K562 (cell line): ENCODE data around the gene ZP1. TPM values are rescaled to one million over a fixed set of nuclear protein-coding genes. Genes with fewer than 3 reads are reported as not detected.

ENCODE experiments used
- ATAC-seq: fragments of 200-7000 bp; cut with Tn5 transposase; 3 replicates; pipeline ENCODE4 v1.9.1; 2020; ENCODE audit warnings: moderate library complexity
- BruUV-seq: library from RNA; stranded (reverse); fragments of 400-500 nt; replicated peaks from 2 replicates; lab custom pipeline; 2021; lab: Mats Ljungman, UMichigan
- CTCF ChIA-PET: fragments of 300-600 bp; formaldehyde crosslinking; extraction: SDS; loops from one replicate; lab custom pipeline; 2021; ENCODE audit warnings: low intra/inter-chr PET ratio; lab: Yijun Ruan, JAX
- POLR2A ChIA-PET: fragments of 300-600, 350-650 bp; sonication (Branson Sonifier 250); formaldehyde crosslinking; extraction: SDS; loops from one replicate; lab custom pipeline; 2021; ENCODE audit warnings: antibody characterized with exemption, inconsistent platforms; lab: Yijun Ruan, JAX
- DNase-seq, 4 experiments: peaks; one replicate each; pipeline versions ENCODE4 v3.0.0 to v3.0.0-alpha.2; 2011 to 2018; ENCODE audit warnings: low spot score in 3 of 4, mixed read lengths in 3 of 4; ENCODE audit errors: extremely low read depth in 1 of 4
- FAIRE-seq: peaks from 2 replicates; lab custom pipeline; 2011; peaks lifted over from hg19 to GRCh38; lab: Jason Lieb, UNC
- H2AFZ ChIP-seq: 2 replicates; pipeline ENCODE4 v1.6.0; 2011; ENCODE audit warnings: low read depth, low read length, control low read depth, inconsistent platforms
- H3K27ac ChIP-seq: fragments of 200-600 bp; 3 replicates; pipeline ENCODE4 v1.8.0; 2011; ENCODE audit warnings: low read depth, mild to moderate bottlenecking, control low read depth, inconsistent platforms, low read length, moderate library complexity, mixed read lengths; ENCODE audit errors: extremely low read depth
- H3K27me3 ChIP-seq, 2 experiments: fragments of 300-600 bp in 1 of 2; 2 replicates in 1 of 2; 3 replicates in 1 of 2; pipeline versions ENCODE4 v1.6.0 to v1.8.0; 2011; ENCODE audit warnings: inconsistent platforms in 2 of 2, low read length in 2 of 2, mild to moderate bottlenecking in 1 of 2, mixed read lengths in 1 of 2, moderate library complexity in 1 of 2; ENCODE audit not compliant: control insufficient read depth in 2 of 2, insufficient read depth in 2 of 2
- H3K36me3 ChIP-seq: fragments of 300-600 bp; 3 replicates; pipeline ENCODE4 v1.8.0; 2011; ENCODE audit warnings: mild to moderate bottlenecking, low read length, inconsistent platforms; ENCODE audit not compliant: control insufficient read depth, insufficient read depth
- H3K4me1 ChIP-seq, 2 experiments: fragments of 200-600 bp in 1 of 2; replicated peaks in 1 of 2; 2 replicates in 1 of 2; 3 replicates in 1 of 2; pipeline versions ENCODE4 v1.5.1 to v1.8.0; 2011; ENCODE audit warnings: inconsistent platforms in 2 of 2, low read length in 2 of 2, mild to moderate bottlenecking in 1 of 2, mixed read lengths in 1 of 2, moderate library complexity in 1 of 2; ENCODE audit not compliant: control insufficient read depth in 2 of 2, insufficient read depth in 2 of 2
- H3K4me2 ChIP-seq: 2 replicates; pipeline ENCODE4 v1.6.1; 2011; ENCODE audit warnings: low read length, control low read depth, inconsistent platforms, mixed read lengths; ENCODE audit not compliant: insufficient read depth
- H3K4me3 ChIP-seq: fragments of 200-600 bp; sonication (generic), shearing (Covaris generic); 2 replicates; pipeline ENCODE4 v1.5.1; 2016; ENCODE audit warnings: control low read depth, inconsistent platforms
- H3K79me2 ChIP-seq: fragments of 200-600 bp; 3 replicates; pipeline ENCODE4 v1.8.0; 2011; ENCODE audit warnings: low read length, inconsistent platforms; ENCODE audit not compliant: control insufficient read depth, insufficient read depth
- H3K9ac ChIP-seq, 2 experiments: 2 replicates each; pipeline versions ENCODE4 v1.6.0 to v1.6.1; 2011; ENCODE audit warnings: low read depth in 2 of 2, low read length in 2 of 2, control low read depth in 1 of 2, inconsistent platforms in 1 of 2, mild to moderate bottlenecking in 1 of 2, mixed read lengths in 1 of 2; ENCODE audit not compliant: insufficient read depth in 1 of 2
- H3K9me1 ChIP-seq: one replicate; pipeline ENCODE4 v1.6.0; 2011; ENCODE audit warnings: inconsistent platforms, mild to moderate bottlenecking, low read length, moderate library complexity; ENCODE audit not compliant: control insufficient read depth, insufficient read depth
- H3K9me3 ChIP-seq: replicated peaks from 2 replicates; pipeline ENCODE4 v1.5.1; 2011; ENCODE audit warnings: low read depth, low read length, inconsistent platforms; ENCODE audit not compliant: control insufficient read depth, insufficient read depth
- H4K20me1 ChIP-seq: replicated peaks from 2 replicates; pipeline ENCODE4 v1.6.1; 2011; ENCODE audit warnings: low read length, inconsistent platforms, mixed read lengths; ENCODE audit not compliant: control insufficient read depth, insufficient read depth
- CHD2 ChIP-seq: IDR thresholded peaks from 2 replicates; pipeline ENCODE4 v1.6.1; 2011; ENCODE audit warnings: low read depth, low read length
- E2F3 ChIP-seq: fragments of 250-450 bp; sonication (Bioruptor Pico); IDR thresholded peaks from 2 replicates; pipeline ENCODE4 v1.4.0; 2020; ENCODE audit warnings: mild to moderate bottlenecking
- EP400 ChIP-seq: fragments of 450-650 bp; IDR thresholded peaks from 2 replicates; pipeline ENCODE4 v1.6.1; 2017; ENCODE audit warnings: antibody characterized with exemption, mild to moderate bottlenecking, moderate library complexity
- HIVEP1 ChIP-seq: fragments of 250-450 bp; sonication (Bioruptor Pico); IDR thresholded peaks from 2 replicates; pipeline ENCODE4 v1.4.0; 2020; ENCODE audit warnings: mild to moderate bottlenecking
- PHTF2 ChIP-seq: fragments of 250-450 bp; sonication (Bioruptor Pico); IDR thresholded peaks from 2 replicates; pipeline ENCODE4 v1.5.0; 2021; ENCODE audit warnings: mild to moderate bottlenecking
- PRMT5 ChIP-seq: sonication (generic); formaldehyde crosslinking; IDR thresholded peaks from 2 replicates; pipeline ENCODE4 v1.5.0; 2020; ENCODE audit warnings: missing genetic modification reagents
- WGBS: fragments of 100-300 bp; shearing (Covaris generic); methylation state at CpG from one replicate; pipeline ENCODE4 v1.1.6; 2016; ENCODE audit warnings: low coverage, mixed read lengths; ENCODE audit not compliant: insufficient coverage; ENCODE audit errors: missing lambda C conversion rate; 5-methylcytosine and 5-hydroxymethylcytosine counted together
- in situ Hi-C: fragments of 300-500 bp; cut with MboI; formaldehyde crosslinking; loops from 4 replicates; pipeline ENCODE4 v1.15.0; 2018; ENCODE audit warnings: inconsistent platforms, mixed read lengths
- intact Hi-C: fragments of 100-400 bp; cut with micrococcal nuclease; formaldehyde crosslinking; loops from 2 replicates; pipeline ENCODE4 v1.14.2; 2022
- polyA plus RNA-seq, 8 experiments: library from polyadenylated mRNA; depleted of rRNA in 4 of 8; stranded (reverse) in 5 of 8; unstranded in 3 of 8; fragments of >200 nt; fragmentation: Nextera tagmentation in 2 of 8; fragmentation: Illumina TruSeq in 1 of 8; extraction: Ambion mirVana in 2 of 8; extraction: Trizol in 1 of 8; gene quantifications; 2 replicates each; pipeline versions ENCODE4 v1.2.1 to v1.2.3, GENCODE V29; 2011 to 2014; ENCODE audit warnings: inconsistent platforms in 1 of 8, missing spikeins in 1 of 8
- total RNA-seq, 7 experiments: library from RNA; depleted of rRNA in 6 of 7; stranded (reverse); fragments of >200 nt in 6 of 7; fragmentation: Illumina TruSeq in 2 of 7; extraction: Trizol in 2 of 7; gene quantifications; 2 replicates each; pipeline versions ENCODE4 v1.2.1 to v1.2.3, GENCODE V29; 2011 to 2021; ENCODE audit warnings: low replicate concordance in 1 of 7
- TF ChIP-seq, protein P1 (sequence below): fragments of 250-450 bp; sonication (Bioruptor Pico); IDR thresholded peaks from 2 replicates; pipeline ENCODE4 v1.5.0; 2020; ENCODE audit warnings: mild to moderate bottlenecking
- TF ChIP-seq, protein P2 (sequence below): fragments of 250-450 bp; sonication (Bioruptor Pico); IDR thresholded peaks from 2 replicates; pipeline ENCODE4 v1.4.0; 2020; ENCODE audit warnings: borderline replicate concordance
- TF ChIP-seq, protein P3 (sequence below), 2 experiments: fragments of 450-650 bp; IDR thresholded peaks; 2 replicates each; pipeline ENCODE4 v1.6.1; 2016; ENCODE audit warnings: mild to moderate bottlenecking in 2 of 2, borderline replicate concordance in 1 of 2, low read depth in 1 of 2, moderate library complexity in 1 of 2

The ZP1 gene
- total and polyA plus RNA-seq, 9 of the 15 experiments (the other 6 are each of a cell fraction or from before 2014, with no cell fraction given), result 0.11 to 0.15 TPM; not detected in 7

DNA sequence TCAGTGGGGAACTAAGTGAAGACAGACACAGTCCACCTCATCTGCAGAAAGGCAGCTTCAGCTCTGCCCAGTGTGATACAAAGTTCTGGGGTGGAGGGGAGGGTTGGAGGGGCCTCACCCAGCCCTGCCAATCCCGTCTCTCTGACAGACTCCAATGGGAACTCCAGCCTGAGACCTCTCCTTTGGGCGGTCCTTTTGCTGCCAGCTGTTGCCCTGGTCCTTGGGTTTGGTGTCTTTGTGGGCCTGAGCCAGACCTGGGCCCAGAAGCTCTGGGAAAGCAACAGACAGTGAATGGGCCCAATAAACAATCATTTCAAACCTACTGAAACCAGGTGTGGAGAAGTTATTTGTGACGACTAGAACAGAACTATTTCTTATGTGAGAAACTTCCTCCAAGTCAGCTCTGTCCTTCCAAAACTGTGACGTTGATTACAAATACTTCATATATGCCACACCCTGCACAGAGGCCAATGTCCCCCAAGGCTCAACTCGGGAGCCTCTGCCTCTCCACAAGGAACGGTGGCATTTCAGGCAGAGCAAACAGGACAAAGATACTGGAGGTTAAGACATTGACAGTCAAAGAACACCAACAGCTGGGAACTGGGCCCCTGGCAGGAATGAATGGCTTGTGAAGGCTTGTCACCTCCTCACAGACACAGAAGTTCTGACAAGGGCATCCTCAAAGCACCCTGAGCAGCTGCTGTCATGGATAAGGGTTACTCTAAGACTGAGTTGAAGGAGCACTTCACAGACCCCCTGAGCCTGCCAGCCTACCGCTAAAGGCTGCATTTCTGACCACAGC, 8.2 kb downstream of the ZP1 start (continued):
- TF ChIP-seq, protein P1, sequence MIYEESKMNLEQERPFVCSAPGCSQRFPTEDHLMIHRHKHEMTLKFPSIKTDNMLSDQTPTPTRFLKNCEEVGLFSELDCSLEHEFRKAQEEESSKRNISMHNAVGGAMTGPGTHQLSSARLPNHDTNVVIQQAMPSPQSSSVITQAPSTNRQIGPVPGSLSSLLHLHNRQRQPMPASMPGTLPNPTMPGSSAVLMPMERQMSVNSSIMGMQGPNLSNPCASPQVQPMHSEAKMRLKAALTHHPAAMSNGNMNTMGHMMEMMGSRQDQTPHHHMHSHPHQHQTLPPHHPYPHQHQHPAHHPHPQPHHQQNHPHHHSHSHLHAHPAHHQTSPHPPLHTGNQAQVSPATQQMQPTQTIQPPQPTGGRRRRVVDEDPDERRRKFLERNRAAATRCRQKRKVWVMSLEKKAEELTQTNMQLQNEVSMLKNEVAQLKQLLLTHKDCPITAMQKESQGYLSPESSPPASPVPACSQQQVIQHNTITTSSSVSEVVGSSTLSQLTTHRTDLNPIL (CRISPR knock-in tag), result no peak
- TF ChIP-seq E2F3 (CRISPR knock-in tag), result no peak
- no peak for TF ChIP-seq CHD2
- no peak for TF ChIP-seq PHTF2
- no peak for TF ChIP-seq EP400
- TF ChIP-seq HIVEP1, result no peak

GRCh38 chr11:60876168-60876485, 8.8 kb downstream of the ZP1 start:
- CTCF ChIA-PET, result interaction anchor here (0.7 kb wide), 1 partner anchor 489 kb away, joined by 3 read pairs; no protein-coding TSS in a partner anchor
- H2AFZ ChIP-seq, result no peak overlapping the region
- H3K27me3 ChIP-seq, result no peaks in the 10 kb centered on the region
- H3K9me3 ChIP-seq, result no peaks in the 10 kb centered on the region
- POLR2A ChIA-PET, result interaction anchor here (0.8 to 1.3 kb wide), 2 partner anchors 11 to 18 kb away, joined by 3 read pairs; no protein-coding TSS in a partner anchor
- no peak overlapping the region for H3K9ac ChIP-seq
- in situ Hi-C loops, result no loop called here
- H3K4me3 ChIP-seq, result no peak overlapping the region
- intact Hi-C loops, result no loop called here
- no TSS peak for BruUV-seq
- H3K36me3 ChIP-seq, result peaks cover 19% of the 10 kb centered on the region; the same call in 2 of the 3 replicates
- FAIRE-seq (no peak), DNase-seq (no peak), ATAC-seq (no peak)
- no peaks in the 10 kb centered on the region for H3K79me2 ChIP-seq
- 67% methylated on average over 1 of the region's 2 CpGs for WGBS
- H3K27ac ChIP-seq, result no peak overlapping the region
- TF ChIP-seq, protein P2, sequence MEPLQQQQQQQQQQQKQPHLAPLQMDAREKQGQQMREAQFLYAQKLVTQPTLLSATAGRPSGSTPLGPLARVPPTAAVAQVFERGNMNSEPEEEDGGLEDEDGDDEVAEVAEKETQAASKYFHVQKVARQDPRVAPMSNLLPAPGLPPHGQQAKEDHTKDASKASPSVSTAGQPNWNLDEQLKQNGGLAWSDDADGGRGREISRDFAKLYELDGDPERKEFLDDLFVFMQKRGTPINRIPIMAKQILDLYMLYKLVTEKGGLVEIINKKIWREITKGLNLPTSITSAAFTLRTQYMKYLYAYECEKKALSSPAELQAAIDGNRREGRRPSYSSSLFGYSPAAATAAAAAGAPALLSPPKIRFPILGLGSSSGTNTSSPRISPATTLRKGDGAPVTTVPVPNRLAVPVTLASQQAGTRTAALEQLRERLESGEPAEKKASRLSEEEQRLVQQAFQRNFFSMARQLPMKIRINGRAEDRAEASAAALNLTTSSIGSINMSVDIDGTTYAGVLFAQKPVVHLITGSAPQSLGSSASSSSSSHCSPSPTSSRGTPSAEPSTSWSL (CRISPR knock-in tag), result no peak
- TF ChIP-seq PRMT5 (CRISPR knock-in tag), result no peak
- TF ChIP-seq, protein P3, sequence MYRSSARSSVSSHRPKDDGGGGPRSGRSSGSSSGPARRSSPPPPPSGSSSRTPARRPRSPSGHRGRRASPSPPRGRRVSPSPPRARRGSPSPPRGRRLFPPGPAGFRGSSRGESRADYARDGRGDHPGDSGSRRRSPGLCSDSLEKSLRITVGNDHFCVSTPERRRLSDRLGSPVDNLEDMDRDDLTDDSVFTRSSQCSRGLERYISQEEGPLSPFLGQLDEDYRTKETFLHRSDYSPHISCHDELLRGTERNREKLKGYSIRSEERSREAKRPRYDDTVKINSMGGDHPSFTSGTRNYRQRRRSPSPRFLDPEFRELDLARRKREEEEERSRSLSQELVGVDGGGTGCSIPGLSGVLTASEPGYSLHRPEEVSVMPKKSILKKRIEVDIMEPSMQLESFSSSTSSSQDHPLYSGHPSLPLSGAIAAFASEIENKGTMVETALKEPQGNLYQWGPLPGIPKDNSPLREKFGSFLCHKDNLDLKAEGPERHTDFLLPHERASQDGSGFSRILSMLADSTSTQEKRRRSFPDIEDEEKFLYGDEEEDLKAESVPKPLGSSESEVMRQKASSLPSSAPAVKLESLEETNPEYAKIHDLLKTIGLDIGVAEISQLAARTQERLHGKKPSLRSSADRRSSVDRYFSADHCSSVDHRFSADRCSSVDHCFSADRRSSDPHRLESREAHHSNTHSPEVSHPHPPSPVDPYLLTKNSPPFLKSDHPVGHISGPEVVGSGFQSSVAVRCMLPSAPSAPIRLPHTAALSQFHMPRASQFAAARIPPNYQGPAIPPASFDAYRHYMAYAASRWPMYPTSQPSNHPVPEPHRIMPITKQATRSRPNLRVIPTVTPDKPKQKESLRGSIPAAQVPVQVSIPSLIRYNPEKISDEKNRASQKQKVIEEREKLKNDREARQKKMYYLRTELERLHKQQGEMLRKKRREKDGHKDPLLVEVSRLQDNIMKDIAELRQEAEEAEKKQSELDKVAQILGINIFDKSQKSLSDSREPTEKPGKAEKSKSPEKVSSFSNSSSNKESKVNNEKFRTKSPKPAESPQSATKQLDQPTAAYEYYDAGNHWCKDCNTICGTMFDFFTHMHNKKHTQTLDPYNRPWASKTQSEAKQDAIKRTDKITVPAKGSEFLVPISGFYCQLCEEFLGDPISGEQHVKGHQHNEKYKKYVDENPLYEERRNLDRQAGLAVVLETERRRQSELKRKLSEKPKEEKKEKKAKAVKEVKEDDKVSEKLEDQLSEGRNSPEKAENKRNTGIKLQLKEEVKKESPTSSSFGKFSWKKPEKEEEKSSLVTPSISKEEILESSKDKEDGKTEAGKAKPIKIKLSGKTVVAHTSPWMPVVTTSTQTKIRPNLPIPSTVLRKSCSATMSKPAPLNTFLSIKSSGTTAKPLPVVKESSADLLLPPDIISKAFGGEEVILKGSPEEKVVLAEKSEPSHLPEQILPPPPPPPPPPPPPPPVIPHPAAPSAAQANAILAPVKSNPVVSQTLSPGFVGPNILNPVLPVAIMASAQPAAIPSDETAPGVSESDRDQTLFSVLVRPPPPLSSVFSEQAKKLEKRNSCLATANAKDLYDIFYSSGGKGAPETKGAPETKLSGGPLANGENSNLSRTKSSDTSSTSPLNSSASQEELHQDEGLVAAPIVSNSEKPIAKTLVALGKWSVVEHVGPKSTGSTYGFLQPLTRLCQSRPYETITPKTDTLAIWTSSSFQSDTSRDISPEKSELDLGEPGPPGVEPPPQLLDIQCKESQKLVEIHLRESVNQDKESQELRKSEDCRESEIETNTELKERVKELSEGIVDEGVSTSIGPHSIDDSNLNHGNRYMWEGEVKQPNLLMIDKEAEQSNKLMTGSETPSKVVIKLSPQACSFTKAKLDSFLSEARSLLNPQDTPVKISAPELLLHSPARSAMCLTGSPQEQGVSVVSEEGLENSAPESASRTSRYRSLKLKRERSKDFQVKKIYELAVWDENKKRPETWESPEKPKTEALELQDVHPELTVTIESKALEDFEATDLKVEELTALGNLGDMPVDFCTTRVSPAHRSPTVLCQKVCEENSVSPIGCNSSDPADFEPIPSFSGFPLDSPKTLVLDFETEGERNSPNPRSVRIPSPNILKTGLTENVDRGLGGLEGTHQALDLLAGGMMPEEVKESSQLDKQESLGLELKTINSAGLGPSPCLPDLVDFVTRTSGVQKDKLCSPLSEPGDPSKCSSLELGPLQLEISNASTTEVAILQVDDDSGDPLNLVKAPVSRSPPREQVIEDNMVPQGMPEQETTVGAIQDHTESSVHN (IDR thresholded peaks at IDR 0.05; ENCODE audit: borderline replicate concordance in 1 of 2, low read depth in 1 of 2), result no peak
- H4K20me1 ChIP-seq, result no peaks in the 10 kb centered on the region
- H3K9me1 ChIP-seq, result peaks cover 3% of the 10 kb centered on the region
- peaks cover 6 to 22% of the 10 kb centered on the region in 2 experiments; a peak in 4 of 5 replicates for H3K4me1 ChIP-seq
- no peak overlapping the region for H3K4me2 ChIP-seq
